HEK293 (cell line): Measurements from ENCODE around the gene MTFP1.

ENCODE experiments used
- CTCF ChIA-PET: fragments of 350-600 bp; formaldehyde crosslinking; extraction: SDS; loops from one replicate; lab custom pipeline; 2021; ENCODE audit warnings: antibody characterized with exemption; lab: Yijun Ruan, JAX
- POLR2A ChIA-PET: fragments of 300-600 bp; formaldehyde crosslinking; extraction: SDS; loops from one replicate; lab custom pipeline; 2020; ENCODE audit warnings: antibody characterized with exemption, inconsistent platforms; lab: Yijun Ruan, JAX
- H3K27ac ChIP-seq: fragments of 200-500 bp; sonication (Bioruptor generic); 2 replicates; pipeline ENCODE4 v1.5.1; 2014; ENCODE audit warnings: low read depth, low read length, control low read depth, inconsistent platforms; ENCODE audit errors: extremely low read depth
- H3K36me3 ChIP-seq, 2 experiments: fragments of 200-500 bp in 1 of 2; sonication (Bioruptor generic) in 1 of 2; 1 replicate in 1 of 2; 2 replicates in 1 of 2; pipeline ENCODE4 v1.5.1; 2014 to 2017; ENCODE audit warnings: inconsistent platforms in 2 of 2, low read length in 2 of 2; ENCODE audit not compliant: control insufficient read depth in 2 of 2, insufficient read depth in 1 of 2
- H3K4me1 ChIP-seq: fragments of 200-500 bp; sonication (Bioruptor generic); 2 replicates; pipeline ENCODE4 v1.5.1; 2014; ENCODE audit warnings: mild to moderate bottlenecking, low read length, inconsistent platforms; ENCODE audit not compliant: control insufficient read depth, insufficient read depth
- H3K4me3 ChIP-seq: 2 replicates; pipeline ENCODE4 v1.5.1; 2011; ENCODE audit warnings: low read depth, mild to moderate bottlenecking, control low read depth, low read length, moderate library complexity
- H3K9me3 ChIP-seq: fragments of 200-500 bp; sonication (Bioruptor generic); 2 replicates; pipeline ENCODE4 v1.5.1; 2014; ENCODE audit warnings: low read depth, low read length, inconsistent platforms; ENCODE audit not compliant: control insufficient read depth, insufficient read depth
- CTCF ChIP-seq: fragments of 450-650 bp; formaldehyde crosslinking; IDR thresholded peaks from 2 replicates; pipeline ENCODE4 v1.5.1; 2016; ENCODE audit warnings: missing biosample characterization, missing genetic modification characterization
- GLI4 ChIP-seq: fragments of 450-650 bp; formaldehyde crosslinking; IDR thresholded peaks from 2 replicates; pipeline ENCODE4 v1.5.1; 2016; ENCODE audit warnings: missing biosample characterization, missing genetic modification characterization
- SP3 ChIP-seq: fragments of 450-650 bp; formaldehyde crosslinking; IDR thresholded peaks from 2 replicates; pipeline ENCODE4 v1.5.1; 2016; ENCODE audit warnings: missing biosample characterization, missing genetic modification characterization
- TRIM28 ChIP-seq: IDR thresholded peaks from 2 replicates; pipeline ENCODE4 v1.6.1; 2011; ENCODE audit warnings: low read length, control low read depth, borderline replicate concordance
- ZBTB10 ChIP-seq: fragments of 450-650 bp; formaldehyde crosslinking; IDR thresholded peaks from 2 replicates; pipeline ENCODE4 v1.5.1; 2016; ENCODE audit warnings: missing biosample characterization, missing genetic modification characterization
- ZNF121 ChIP-seq: fragments of 450-650 bp; formaldehyde crosslinking; IDR thresholded peaks from 2 replicates; pipeline ENCODE4 v1.5.1; 2016; ENCODE audit warnings: missing biosample characterization, missing genetic modification characterization
- ZNF311 ChIP-seq: fragments of 450-650 bp; formaldehyde crosslinking; IDR thresholded peaks from 2 replicates; pipeline ENCODE4 v1.5.1; 2017; ENCODE audit warnings: missing biosample characterization, missing genetic modification characterization, borderline replicate concordance
- ZNF354C ChIP-seq: fragments of 450-650 bp; formaldehyde crosslinking; IDR thresholded peaks from 2 replicates; pipeline ENCODE4 v1.5.1; 2016; ENCODE audit warnings: missing biosample characterization, missing genetic modification characterization, low read depth, borderline replicate concordance
- ZNF394 ChIP-seq: fragments of 450-650 bp; formaldehyde crosslinking; IDR thresholded peaks from 2 replicates; pipeline ENCODE4 v1.5.1; 2016; ENCODE audit warnings: missing biosample characterization, missing genetic modification characterization, mild to moderate bottlenecking, moderate library complexity, borderline replicate concordance
- ZNF510 ChIP-seq: fragments of 450-650 bp; formaldehyde crosslinking; IDR thresholded peaks from 2 replicates; pipeline ENCODE4 v1.5.1; 2018; ENCODE audit warnings: mild to moderate bottlenecking, missing genetic modification characterization, missing biosample characterization; ENCODE audit not compliant: insufficient replicate concordance
- ZNF529 ChIP-seq: fragments of 450-650 bp; formaldehyde crosslinking; IDR thresholded peaks from 2 replicates; pipeline ENCODE4 v1.5.1; 2017; ENCODE audit warnings: missing genetic modification characterization, missing biosample characterization; ENCODE audit not compliant: insufficient replicate concordance
- ZNF558 ChIP-seq: fragments of 450-650 bp; formaldehyde crosslinking; IDR thresholded peaks from 2 replicates; pipeline ENCODE4 v1.5.1; 2016; ENCODE audit warnings: missing biosample characterization, missing genetic modification characterization
- ZNF596 ChIP-seq: fragments of 450-650 bp; IDR thresholded peaks from 2 replicates; pipeline ENCODE4 v1.5.0; 2018; ENCODE audit warnings: missing biosample characterization, mild to moderate bottlenecking, missing genetic modification characterization, moderate library complexity
- ZNF629 ChIP-seq: fragments of 450-650 bp; formaldehyde crosslinking; IDR thresholded peaks from 2 replicates; pipeline ENCODE4 v1.5.1; 2017; ENCODE audit warnings: missing biosample characterization, missing genetic modification characterization
- ZNF658 ChIP-seq: fragments of 450-650 bp; formaldehyde crosslinking; IDR thresholded peaks from 2 replicates; pipeline ENCODE4; 2016; ENCODE audit warnings: missing biosample characterization, missing genetic modification characterization
- ZNF76 ChIP-seq: fragments of 450-650 bp; formaldehyde crosslinking; IDR thresholded peaks from 2 replicates; pipeline ENCODE4; 2016; ENCODE audit warnings: low read depth, missing biosample characterization, missing genetic modification characterization, borderline replicate concordance
- ZNF791 ChIP-seq: fragments of 450-650 bp; formaldehyde crosslinking; IDR thresholded peaks from 2 replicates; pipeline ENCODE4 v1.5.1; 2016; ENCODE audit warnings: missing biosample characterization, missing genetic modification characterization
- TF ChIP-seq, protein P1 (sequence below): fragments of 450-650 bp; formaldehyde crosslinking; IDR thresholded peaks from 2 replicates; pipeline ENCODE4 v1.5.1; 2016; ENCODE audit warnings: missing biosample characterization, missing genetic modification characterization, borderline replicate concordance
- TF ChIP-seq, protein P2 (sequence below): fragments of 450-650 bp; formaldehyde crosslinking; IDR thresholded peaks from 2 replicates; pipeline ENCODE4 v1.5.1; 2017; ENCODE audit warnings: missing biosample characterization, missing genetic modification characterization

Gene MTFP1

DNA sequence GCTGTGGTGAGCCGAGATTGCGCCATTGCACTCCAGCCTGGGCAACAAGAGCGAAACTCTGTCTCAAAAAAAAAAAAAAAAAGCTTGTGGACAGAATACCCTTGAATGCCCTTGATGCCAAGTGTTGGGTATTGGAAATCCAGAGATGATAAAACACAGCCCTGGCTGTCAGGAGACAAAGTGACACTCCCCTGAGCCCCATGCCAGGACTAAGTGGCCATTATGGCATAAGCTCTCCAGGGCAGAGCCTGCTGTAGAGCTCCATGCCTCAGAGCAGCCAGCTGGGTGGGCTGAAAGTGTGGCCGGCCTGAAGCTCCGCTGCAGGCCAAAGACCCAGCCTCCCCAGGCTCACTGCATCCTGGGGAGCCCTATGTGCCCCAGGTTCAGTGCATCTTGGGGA, 43.2 kb upstream of the MTFP1 start:
- peaks cover 2% of the 10 kb centered on the region; the same call in 1 of the 2 replicates for H3K4me1 ChIP-seq
- no peak for TF ChIP-seq ZNF311 (tag by site-specific recombination)
- TF ChIP-seq ZNF791 (tag by site-specific recombination), result no peak
- TF ChIP-seq ZNF658, result no peak
- H3K36me3 ChIP-seq, result peaks cover 0 to 70% of the 10 kb centered on the region in 2 experiments; a peak in 2 of 3 replicates
- CTCF ChIA-PET, result no interaction called here
- no peaks in the 10 kb centered on the region for H3K9me3 ChIP-seq
- POLR2A ChIA-PET, result interaction anchor here (1.0 to 2.1 kb wide), 3 partner anchors 11 to 55 kb away, joined by 3 to 6 read pairs (median 4); partner anchors contain the start of genes CCDC157, SF3A1 and TBC1D10A
- H3K27ac ChIP-seq, result no peak overlapping the region
- H3K4me3 ChIP-seq, result no peak overlapping the region

DNA sequence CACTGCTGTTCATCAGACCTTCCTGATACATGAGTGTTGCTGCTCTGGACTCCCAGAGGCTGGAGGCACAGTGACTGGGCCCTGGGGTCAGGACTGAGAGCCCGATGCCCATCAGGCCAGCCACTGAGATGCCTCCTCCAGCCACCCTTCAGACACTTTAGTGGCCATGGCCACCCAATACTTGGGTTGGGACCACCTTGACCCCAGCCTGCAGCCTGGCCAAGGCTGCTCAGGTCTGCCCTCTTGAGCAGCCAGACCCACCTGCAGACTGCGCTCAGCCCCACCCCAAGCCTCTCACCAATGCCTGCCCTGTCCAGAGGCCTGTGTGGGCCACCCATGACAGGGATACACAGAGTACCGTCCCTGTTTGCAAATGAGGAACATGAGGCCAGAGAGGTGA, 42.5 kb upstream of the MTFP1 start:
- TF ChIP-seq ZNF394 (tag by site-specific recombination) (no peak), ZBTB10 (tag by site-specific recombination) (no peak), ZNF121 (no peak), ZNF354C (tag by site-specific recombination) (no peak), ZNF629 (tag by site-specific recombination) (no peak), SP3 (no peak), ZNF76 (tag by site-specific recombination) (no peak), ZNF558 (tag by site-specific recombination) (no peak), ZNF529 (tag by site-specific recombination) (no peak), GLI4 (tag by site-specific recombination) (no peak), ZNF791 (tag by site-specific recombination) (no peak)
- TF ChIP-seq, protein P1, sequence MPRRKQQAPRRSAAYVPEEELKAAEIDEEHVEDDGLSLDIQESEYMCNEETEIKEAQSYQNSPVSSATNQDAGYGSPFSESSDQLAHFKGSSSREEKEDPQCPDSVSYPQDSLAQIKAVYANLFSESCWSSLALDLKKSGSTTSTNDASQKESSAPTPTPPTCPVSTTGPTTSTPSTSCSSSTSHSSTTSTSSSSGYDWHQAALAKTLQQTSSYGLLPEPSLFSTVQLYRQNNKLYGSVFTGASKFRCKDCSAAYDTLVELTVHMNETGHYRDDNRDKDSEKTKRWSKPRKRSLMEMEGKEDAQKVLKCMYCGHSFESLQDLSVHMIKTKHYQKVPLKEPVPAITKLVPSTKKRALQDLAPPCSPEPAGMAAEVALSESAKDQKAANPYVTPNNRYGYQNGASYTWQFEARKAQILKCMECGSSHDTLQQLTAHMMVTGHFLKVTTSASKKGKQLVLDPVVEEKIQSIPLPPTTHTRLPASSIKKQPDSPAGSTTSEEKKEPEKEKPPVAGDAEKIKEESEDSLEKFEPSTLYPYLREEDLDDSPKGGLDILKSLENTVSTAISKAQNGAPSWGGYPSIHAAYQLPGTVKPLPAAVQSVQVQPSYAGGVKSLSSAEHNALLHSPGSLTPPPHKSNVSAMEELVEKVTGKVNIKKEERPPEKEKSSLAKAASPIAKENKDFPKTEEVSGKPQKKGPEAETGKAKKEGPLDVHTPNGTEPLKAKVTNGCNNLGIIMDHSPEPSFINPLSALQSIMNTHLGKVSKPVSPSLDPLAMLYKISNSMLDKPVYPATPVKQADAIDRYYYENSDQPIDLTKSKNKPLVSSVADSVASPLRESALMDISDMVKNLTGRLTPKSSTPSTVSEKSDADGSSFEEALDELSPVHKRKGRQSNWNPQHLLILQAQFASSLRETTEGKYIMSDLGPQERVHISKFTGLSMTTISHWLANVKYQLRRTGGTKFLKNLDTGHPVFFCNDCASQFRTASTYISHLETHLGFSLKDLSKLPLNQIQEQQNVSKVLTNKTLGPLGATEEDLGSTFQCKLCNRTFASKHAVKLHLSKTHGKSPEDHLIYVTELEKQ, result no peak
- ChIA-PET CTCF (interaction anchor here (3.6 kb wide), 1 partner anchor 95 kb away, joined by 36 read pairs; the partner anchor contains the start of gene CASTOR1), POLR2A (interaction anchor here (0.5 to 2.1 kb wide), 3 partner anchors 12 to 56 kb away, joined by 3 to 6 read pairs (median 6); partner anchors contain the start of gene TBC1D10A)
- Histone ChIP-seq H3K4me3 (no peak overlapping the region), H3K27ac (no peak overlapping the region), H3K4me1 (peaks cover 2% of the 10 kb centered on the region; the same call in 1 of the 2 replicates), H3K9me3 (no peaks in the 10 kb centered on the region), H3K36me3 (peaks cover 0 to 63% of the 10 kb centered on the region in 2 experiments; a peak in 2 of 3 replicates)

DNA sequence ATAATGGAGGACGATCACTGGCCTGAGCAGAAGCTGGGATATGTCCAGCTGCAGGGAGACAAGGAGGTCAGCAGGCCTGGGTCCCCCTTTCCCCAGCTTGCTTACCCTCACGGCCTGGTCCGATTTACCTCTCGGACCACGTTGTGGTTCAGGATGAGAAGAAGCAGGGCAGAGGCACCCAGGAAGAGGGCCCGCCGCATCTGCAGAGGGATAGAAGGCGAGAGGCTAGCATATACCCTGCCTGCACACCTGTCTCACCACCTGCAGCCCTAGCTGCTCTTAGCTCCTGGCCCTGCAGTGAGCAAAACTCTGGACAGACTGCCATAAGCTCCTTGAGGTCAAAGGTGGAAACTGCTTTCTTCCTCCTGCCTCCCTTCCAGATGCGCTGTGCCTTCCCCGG, 39.6 kb upstream of the MTFP1 start:
- peaks cover 0 to 39% of the 10 kb centered on the region in 2 experiments; a peak in 2 of 3 replicates for H3K36me3 ChIP-seq
- CTCF ChIA-PET, result interaction anchor here (0.6 to 3.6 kb wide), 16 partner anchors 9 to 278 kb away, joined by 3 to 36 read pairs (median 4); partner anchors contain the start of genes CASTOR1, CCDC157, SEC14L2 and SF3A1
- H3K4me1 ChIP-seq, result peaks cover 2% of the 10 kb centered on the region; the same call in 1 of the 2 replicates
- H3K9me3 ChIP-seq, result no peaks in the 10 kb centered on the region
- POLR2A ChIA-PET, result interaction anchor here (0.7 to 1.9 kb wide), 4 partner anchors 11 to 110 kb away, joined by 3 to 11 read pairs (median 4); partner anchors contain the start of genes CCDC157, SEC14L2 and SF3A1
- H3K4me3 ChIP-seq, result no peak overlapping the region
- no peak overlapping the region; the same call in 1 of the 2 replicates for H3K27ac ChIP-seq
- TF ChIP-seq, protein P2, sequence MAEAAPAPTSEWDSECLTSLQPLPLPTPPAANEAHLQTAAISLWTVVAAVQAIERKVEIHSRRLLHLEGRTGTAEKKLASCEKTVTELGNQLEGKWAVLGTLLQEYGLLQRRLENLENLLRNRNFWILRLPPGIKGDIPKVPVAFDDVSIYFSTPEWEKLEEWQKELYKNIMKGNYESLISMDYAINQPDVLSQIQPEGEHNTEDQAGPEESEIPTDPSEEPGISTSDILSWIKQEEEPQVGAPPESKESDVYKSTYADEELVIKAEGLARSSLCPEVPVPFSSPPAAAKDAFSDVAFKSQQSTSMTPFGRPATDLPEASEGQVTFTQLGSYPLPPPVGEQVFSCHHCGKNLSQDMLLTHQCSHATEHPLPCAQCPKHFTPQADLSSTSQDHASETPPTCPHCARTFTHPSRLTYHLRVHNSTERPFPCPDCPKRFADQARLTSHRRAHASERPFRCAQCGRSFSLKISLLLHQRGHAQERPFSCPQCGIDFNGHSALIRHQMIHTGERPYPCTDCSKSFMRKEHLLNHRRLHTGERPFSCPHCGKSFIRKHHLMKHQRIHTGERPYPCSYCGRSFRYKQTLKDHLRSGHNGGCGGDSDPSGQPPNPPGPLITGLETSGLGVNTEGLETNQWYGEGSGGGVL (tag by site-specific recombination), result no peak
- TF ChIP-seq GLI4 (tag by site-specific recombination) (no peak), ZNF596 (tag by site-specific recombination) (no peak), ZNF510 (no peak), ZNF629 (tag by site-specific recombination) (no peak), CTCF (no peak), TRIM28 (no peak)
